ENCODE results near the gene GALNT10. TPM values are rescaled to one million over a fixed set of nuclear protein-coding genes. Genes with fewer than 3 reads are reported as not detected.

Gene GALNT10
- total and polyA plus RNA-seq, 9 of the 15 experiments (the other 6 are each of a cell fraction or from before 2014, with no cell fraction given): 4.6 to 37.1 (median 13.3) TPM

DNA sequence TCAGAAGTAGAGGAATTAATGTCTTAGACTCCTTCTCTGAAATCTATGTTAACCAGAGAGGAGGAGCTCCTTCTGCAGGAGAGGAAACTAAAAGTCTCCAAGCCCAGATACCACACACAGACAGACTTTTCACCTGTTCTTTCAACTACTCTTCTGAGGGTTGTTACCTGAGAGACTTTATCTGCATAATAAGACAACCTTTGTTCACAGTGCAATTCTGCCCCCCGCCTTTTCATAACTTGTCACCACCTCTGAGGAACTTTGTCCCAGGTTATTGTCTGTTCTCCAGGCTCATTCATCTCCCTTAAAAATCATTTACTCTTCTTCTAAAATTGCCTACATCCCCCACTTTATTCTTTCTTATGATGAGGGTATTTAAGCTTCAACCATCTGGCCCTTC, 9.4 kb upstream of the GALNT10 start:
- Histone ChIP-seq H3K27ac (ENCODE audit: extremely low read depth, low read depth, low read length) (no peak overlapping the region), H3K27me3 (ENCODE audit: control insufficient read depth in 2 of 2, insufficient read depth in 2 of 2, low read length in 2 of 2) (peaks cover 5 to 16% of the 10 kb centered on the region in 2 experiments), H3K36me3 (ENCODE audit: control insufficient read depth, insufficient read depth, low read length) (no peaks in the 10 kb centered on the region), H3K4me1 (replicated peaks in 1 of 2; ENCODE audit: control insufficient read depth in 2 of 2, insufficient read depth in 2 of 2, low read length in 2 of 2) (no peaks in the 10 kb centered on the region), H3K4me3 (no peak overlapping the region), H3K79me2 (ENCODE audit: control insufficient read depth, insufficient read depth, low read length) (no peaks in the 10 kb centered on the region), H4K20me1 (replicated peaks; ENCODE audit: control insufficient read depth, insufficient read depth, low read length) (no peaks in the 10 kb centered on the region), H3K4me2 (ENCODE audit: insufficient read depth, low read length) (no peak overlapping the region), H2AFZ (ENCODE audit: low read depth, low read length) (no peak overlapping the region), H3K9me1 (ENCODE audit: control insufficient read depth, insufficient read depth, low read length) (no peaks in the 10 kb centered on the region), H3K9ac (ENCODE audit: insufficient read depth in 1 of 2, low read depth in 2 of 2, low read length in 2 of 2) (no peak overlapping the region), H3K9me3 (replicated peaks; ENCODE audit: control insufficient read depth, insufficient read depth, low read depth, low read length) (no peaks in the 10 kb centered on the region)
- POLR2A ChIA-PET: interaction anchor here (0.6 to 1.8 kb wide), 3 partner anchors 9 to 191 kb away, joined by 3 to 6 read pairs (median 4); partner anchors contain the start of gene GALNT10
- no peak for ATAC-seq
- no peak for FAIRE-seq
- in situ Hi-C loops (cut with MboI) (loop anchor here (10.0 kb wide), 1 partner anchor 196 kb away; no protein-coding TSS in a partner anchor), intact Hi-C loops (cut with micrococcal nuclease) (loop anchor here (2.0 kb wide), 1 partner anchor 224 kb away; no protein-coding TSS in a partner anchor)
- no peak for DNase-seq (ENCODE audit: extremely low read depth in 1 of 4, low spot score in 3 of 4)
- BruUV-seq (replicated peaks): no TSS peak
- 0% methylated on average over 1 of the region's 1 CpG for WGBS (ENCODE audit: insufficient coverage, low coverage, missing lambda C conversion rate)
- CTCF ChIA-PET (ENCODE audit: low intra/inter-chr PET ratio): interaction anchor here (1.1 to 1.8 kb wide), 3 partner anchors 109 to 207 kb away, joined by 3 to 7 read pairs (median 7); no protein-coding TSS in a partner anchor
- TF ChIP-seq NCOA6 (IDR thresholded peaks at IDR 0.05) (no peak), TAF1 (IDR thresholded peaks at IDR 0.05; ENCODE audit: control insufficient read depth, extremely low read depth, insufficient read depth, low read length, severe bottlenecking) (no peak), SNIP1 (IDR thresholded peaks at IDR 0.05; ENCODE audit: low read depth) (no peak), ZNF197 (CRISPR knock-in tag; IDR thresholded peaks at IDR 0.05; ENCODE audit: low read depth) (no peak), POLR2AphosphoS5 (IDR thresholded peaks at IDR 0.05; ENCODE audit: control insufficient read depth, insufficient read depth, low read depth, low read length) (no peak), ZNF589 (CRISPR knock-in tag; IDR thresholded peaks at IDR 0.05; ENCODE audit: low read depth) (no peak)
- TF ChIP-seq, protein P1, sequence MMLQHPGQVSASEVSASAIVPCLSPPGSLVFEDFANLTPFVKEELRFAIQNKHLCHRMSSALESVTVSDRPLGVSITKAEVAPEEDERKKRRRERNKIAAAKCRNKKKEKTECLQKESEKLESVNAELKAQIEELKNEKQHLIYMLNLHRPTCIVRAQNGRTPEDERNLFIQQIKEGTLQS (IDR thresholded peaks at IDR 0.05): no peak
- TF ChIP-seq, protein P1 (CRISPR knock-in tag; conservative IDR thresholded peaks at IDR 0.05): no peak
- TF ChIP-seq, protein P2, sequence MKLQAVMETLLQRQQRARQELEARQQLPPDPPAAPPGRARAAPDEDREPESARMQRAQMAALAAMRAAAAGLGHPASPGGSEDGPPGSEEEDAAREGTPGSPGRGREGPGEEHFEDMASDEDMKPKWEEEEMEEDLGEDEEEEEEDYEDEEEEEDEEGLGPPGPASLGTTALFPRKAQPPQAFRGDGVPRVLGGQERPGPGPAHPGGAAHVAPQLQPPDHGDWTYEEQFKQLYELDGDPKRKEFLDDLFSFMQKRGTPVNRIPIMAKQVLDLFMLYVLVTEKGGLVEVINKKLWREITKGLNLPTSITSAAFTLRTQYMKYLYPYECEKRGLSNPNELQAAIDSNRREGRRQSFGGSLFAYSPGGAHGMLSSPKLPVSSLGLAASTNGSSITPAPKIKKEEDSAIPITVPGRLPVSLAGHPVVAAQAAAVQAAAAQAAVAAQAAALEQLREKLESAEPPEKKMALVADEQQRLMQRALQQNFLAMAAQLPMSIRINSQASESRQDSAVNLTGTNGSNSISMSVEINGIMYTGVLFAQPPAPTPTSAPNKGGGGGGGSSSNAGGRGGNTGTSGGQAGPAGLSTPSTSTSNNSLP (IDR thresholded peaks at IDR 0.05; ENCODE audit: borderline replicate concordance, low read depth, low read length): no peak
- TF ChIP-seq, protein P3, sequence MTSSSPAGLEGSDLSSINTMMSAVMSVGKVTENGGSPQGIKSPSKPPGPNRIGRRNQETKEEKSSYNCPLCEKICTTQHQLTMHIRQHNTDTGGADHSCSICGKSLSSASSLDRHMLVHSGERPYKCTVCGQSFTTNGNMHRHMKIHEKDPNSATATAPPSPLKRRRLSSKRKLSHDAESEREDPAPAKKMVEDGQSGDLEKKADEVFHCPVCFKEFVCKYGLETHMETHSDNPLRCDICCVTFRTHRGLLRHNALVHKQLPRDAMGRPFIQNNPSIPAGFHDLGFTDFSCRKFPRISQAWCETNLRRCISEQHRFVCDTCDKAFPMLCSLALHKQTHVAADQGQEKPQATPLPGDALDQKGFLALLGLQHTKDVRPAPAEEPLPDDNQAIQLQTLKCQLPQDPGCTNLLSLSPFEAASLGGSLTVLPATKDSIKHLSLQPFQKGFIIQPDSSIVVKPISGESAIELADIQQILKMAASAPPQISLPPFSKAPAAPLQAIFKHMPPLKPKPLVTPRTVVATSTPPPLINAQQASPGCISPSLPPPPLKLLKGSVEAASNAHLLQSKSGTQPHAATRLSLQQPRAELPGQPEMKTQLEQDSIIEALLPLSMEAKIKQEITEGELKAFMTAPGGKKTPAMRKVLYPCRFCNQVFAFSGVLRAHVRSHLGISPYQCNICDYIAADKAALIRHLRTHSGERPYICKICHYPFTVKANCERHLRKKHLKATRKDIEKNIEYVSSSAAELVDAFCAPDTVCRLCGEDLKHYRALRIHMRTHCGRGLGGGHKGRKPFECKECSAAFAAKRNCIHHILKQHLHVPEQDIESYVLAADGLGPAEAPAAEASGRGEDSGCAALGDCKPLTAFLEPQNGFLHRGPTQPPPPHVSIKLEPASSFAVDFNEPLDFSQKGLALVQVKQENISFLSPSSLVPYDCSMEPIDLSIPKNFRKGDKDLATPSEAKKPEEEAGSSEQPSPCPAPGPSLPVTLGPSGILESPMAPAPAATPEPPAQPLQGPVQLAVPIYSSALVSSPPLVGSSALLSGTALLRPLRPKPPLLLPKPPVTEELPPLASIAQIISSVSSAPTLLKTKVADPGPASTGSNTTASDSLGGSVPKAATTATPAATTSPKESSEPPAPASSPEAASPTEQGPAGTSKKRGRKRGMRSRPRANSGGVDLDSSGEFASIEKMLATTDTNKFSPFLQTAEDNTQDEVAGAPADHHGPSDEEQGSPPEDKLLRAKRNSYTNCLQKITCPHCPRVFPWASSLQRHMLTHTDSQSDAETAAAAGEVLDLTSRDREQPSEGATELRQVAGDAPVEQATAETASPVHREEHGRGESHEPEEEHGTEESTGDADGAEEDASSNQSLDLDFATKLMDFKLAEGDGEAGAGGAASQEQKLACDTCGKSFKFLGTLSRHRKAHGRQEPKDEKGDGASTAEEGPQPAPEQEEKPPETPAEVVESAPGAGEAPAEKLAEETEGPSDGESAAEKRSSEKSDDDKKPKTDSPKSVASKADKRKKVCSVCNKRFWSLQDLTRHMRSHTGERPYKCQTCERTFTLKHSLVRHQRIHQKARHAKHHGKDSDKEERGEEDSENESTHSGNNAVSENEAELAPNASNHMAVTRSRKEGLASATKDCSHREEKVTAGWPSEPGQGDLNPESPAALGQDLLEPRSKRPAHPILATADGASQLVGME (CRISPR knock-in tag; IDR thresholded peaks at IDR 0.05): no peak
- TF ChIP-seq, protein P4, sequence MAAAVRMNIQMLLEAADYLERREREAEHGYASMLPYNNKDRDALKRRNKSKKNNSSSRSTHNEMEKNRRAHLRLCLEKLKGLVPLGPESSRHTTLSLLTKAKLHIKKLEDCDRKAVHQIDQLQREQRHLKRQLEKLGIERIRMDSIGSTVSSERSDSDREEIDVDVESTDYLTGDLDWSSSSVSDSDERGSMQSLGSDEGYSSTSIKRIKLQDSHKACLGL (CRISPR knock-in tag; IDR thresholded peaks at IDR 0.05; ENCODE audit: borderline replicate concordance, poor library complexity, severe bottlenecking): no peak
- TF ChIP-seq, protein P5, sequence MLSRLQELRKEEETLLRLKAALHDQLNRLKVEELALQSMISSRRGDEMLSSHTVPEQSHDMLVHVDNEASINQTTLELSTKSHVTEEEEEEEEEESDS (CRISPR knock-in tag; IDR thresholded peaks at IDR 0.05): no peak

All from K562 (cell line).